Panc1 (cell line): ENCODE data around the gene INPP5D. TPM values are rescaled to one million over a fixed set of nuclear protein-coding genes. Genes with fewer than 3 reads are reported as not detected.
"Not testable (repeated sequence)": the region's sequence is repeated elsewhere in the genome, so short reads cannot be mapped to it uniquely, and the experiment has no call there.

ENCODE experiments used
- ATAC-seq: fragments of 200-7000 bp; cut with Tn5 transposase; 2 replicates; pipeline ENCODE4 v1.9.1; 2020; ENCODE audit warnings: mild to moderate bottlenecking, moderate library complexity
- BruUV-seq: library from RNA; stranded (reverse); fragments of 400-500 nt; replicated peaks from 2 replicates; lab custom pipeline; 2021; lab: Mats Ljungman, UMichigan
- CTCF ChIA-PET: fragments of 300-600 bp; sonication (Branson Sonifier 250); formaldehyde crosslinking; loops from one replicate; lab custom pipeline; 2022; ENCODE audit warnings: antibody characterized with exemption; lab: Charles Lee
- POLR2A ChIA-PET: fragments of 300-600 bp; sonication (Branson Sonifier 250); formaldehyde crosslinking; loops from one replicate; lab custom pipeline; 2022; ENCODE audit warnings: antibody characterized with exemption; lab: Charles Lee
- DNase-seq: peaks from one replicate; pipeline ENCODE4 v3.0.0-alpha.2; 2010; ENCODE audit warnings: low read depth, low spot score
- H3K27ac ChIP-seq: 2 replicates; pipeline ENCODE4 v1.5.1; 2011; ENCODE audit warnings: mild to moderate bottlenecking, low read length, inconsistent platforms
- H3K27me3 ChIP-seq: fragments of 200-500 bp; sonication (Bioruptor generic); 2 replicates; pipeline ENCODE4 v1.6.0; 2014; ENCODE audit warnings: low read length, inconsistent platforms; ENCODE audit not compliant: control insufficient read depth, insufficient read depth
- H3K36me3 ChIP-seq: fragments of 200-500 bp; sonication (Bioruptor generic); 2 replicates; pipeline ENCODE4 v1.5.1; 2014; ENCODE audit warnings: inconsistent platforms, mild to moderate bottlenecking, low read length, moderate library complexity; ENCODE audit not compliant: control insufficient read depth, insufficient read depth
- H3K4me1 ChIP-seq: 2 replicates; pipeline ENCODE4 v1.5.1; 2011; ENCODE audit warnings: inconsistent platforms, mild to moderate bottlenecking, low read length, moderate library complexity; ENCODE audit not compliant: control insufficient read depth, insufficient read depth
- H3K4me3 ChIP-seq, 2 experiments: 2 replicates each; pipeline ENCODE4 v1.5.1; 2011 to 2012; ENCODE audit warnings: low read depth in 2 of 2, low read length in 2 of 2, mild to moderate bottlenecking in 2 of 2, inconsistent platforms in 1 of 2, moderate library complexity in 1 of 2
- H3K9me3 ChIP-seq: fragments of 200-500 bp; sonication (Bioruptor generic); 2 replicates; pipeline ENCODE4 v1.5.1; 2014; ENCODE audit warnings: low read depth, mild to moderate bottlenecking, inconsistent platforms, low read length, moderate library complexity; ENCODE audit not compliant: control insufficient read depth, insufficient read depth
- CTCF ChIP-seq: fragments of 450-650 bp; IDR thresholded peaks from 2 replicates; pipeline ENCODE4 v1.5.1; 2017; ENCODE audit warnings: mild to moderate bottlenecking
- POLR2AphosphoS5 ChIP-seq: IDR thresholded peaks from 2 replicates; pipeline ENCODE4 v1.6.1; 2012; ENCODE audit warnings: mild to moderate bottlenecking, low read depth, low read length, moderate library complexity
- REST ChIP-seq, 2 experiments: IDR thresholded peaks; 2 replicates each; pipeline ENCODE4 v1.6.1; 2011 to 2012; ENCODE audit warnings: low read depth in 2 of 2, control low read depth in 1 of 2, low read length in 1 of 2, mild to moderate bottlenecking in 1 of 2, moderate library complexity in 1 of 2; ENCODE audit not compliant: insufficient read depth in 1 of 2
- SIN3A ChIP-seq: IDR thresholded peaks from 2 replicates; pipeline ENCODE4 v1.6.1; 2012; ENCODE audit warnings: low read depth, mild to moderate bottlenecking, low read length, moderate library complexity, borderline replicate concordance; ENCODE audit not compliant: insufficient read depth
- TCF7L2 ChIP-seq: IDR thresholded peaks from 2 replicates; pipeline ENCODE4 v1.6.1; 2011; ENCODE audit warnings: mild to moderate bottlenecking, low read depth, low read length, inconsistent platforms
- in situ Hi-C: cut with HindIII; loops from 2 replicates; pipeline ENCODE4 v1.10.0; 2016; ENCODE audit warnings: low sequenced_read_pairs, low pct_unique_long_range_greater_than_20kb
- intact Hi-C: fragments of 100-400 bp; cut with micrococcal nuclease; formaldehyde crosslinking; loops from one replicate; pipeline ENCODE4 v1.10.0; 2022; ENCODE audit not compliant: unreplicated experiment
- total RNA-seq: library from RNA; stranded (reverse); gene quantifications from one replicate; pipeline ENCODE4 v1.2.1, GENCODE V29; 2021; ENCODE audit not compliant: unreplicated experiment

Gene INPP5D
- total RNA-seq, 1 experiment from 2014 or later = 0.39 TPM

- no TSS peak for BruUV-seq
- ChIA-PET CTCF (interaction anchor here (0.6 kb wide), 2 partner anchors 137 to 296 kb away, joined by 4 to 6 read pairs; no protein-coding TSS in a partner anchor), POLR2A (no interaction called here)
- Histone ChIP-seq H3K27me3 (no peaks in the 10 kb centered on the region), H3K9me3 (no peaks in the 10 kb centered on the region), H3K4me3 (no peak overlapping the region), H3K4me1 (peaks cover 5% of the 10 kb centered on the region), H3K36me3 (no peaks in the 10 kb centered on the region), H3K27ac (no peak overlapping the region)
- TF ChIP-seq CTCF = no peak
- TF ChIP-seq POLR2AphosphoS5 = no peak
- TF ChIP-seq TCF7L2 = no peak
- no peak for TF ChIP-seq SIN3A
- no peak for TF ChIP-seq REST (IDR thresholded peaks at IDR 0.05; ENCODE audit: insufficient read depth in 1 of 2, low read depth in 2 of 2, low read length in 1 of 2)
- no peak for DNase-seq
- in situ Hi-C loops = no loop called here
- no peak for ATAC-seq
- intact Hi-C loops = no loop called here
These were observed 4.5 kb downstream of the INPP5D start for GRCh38 chr2:233064530-233065199.

- BruUV-seq, in situ Hi-C loops: not testable (repeated sequence)
These were observed 5.1 kb downstream of the INPP5D start for GRCh38 chr2:233065200-233065589.

GRCh38 chr2:233065954-233066470 lies 5.9 kb downstream of the INPP5D start:
- no peaks in the 10 kb centered on the region for H3K27me3 ChIP-seq
- intact Hi-C loops = no loop called here
- DNase-seq (no peak), ATAC-seq (no peak)
- no TSS peak for BruUV-seq
- H3K36me3 ChIP-seq = no peaks in the 10 kb centered on the region
- peaks cover 5% of the 10 kb centered on the region for H3K4me1 ChIP-seq
- TF ChIP-seq SIN3A = no peak
- no peak overlapping the region for H3K27ac ChIP-seq
- CTCF ChIA-PET = interaction anchor here (0.9 kb wide), 1 partner anchor 12 kb away, joined by 3 read pairs; no protein-coding TSS in a partner anchor
- H3K9me3 ChIP-seq = no peaks in the 10 kb centered on the region
- in situ Hi-C loops = no loop called here
- POLR2A ChIA-PET = no interaction called here
- H3K4me3 ChIP-seq = no peak overlapping the region

More at GRCh38 chr2:233065200-233065589, 5.1 kb downstream of the INPP5D start:
- H3K27ac ChIP-seq, DNase-seq, H3K4me3 ChIP-seq, H3K9me3 ChIP-seq, H3K27me3 ChIP-seq, intact Hi-C loops, H3K4me1 ChIP-seq, ATAC-seq, POLR2A ChIA-PET, H3K36me3 ChIP-seq: not testable (repeated sequence)
- CTCF ChIA-PET = interaction anchor here (0.6 kb wide), 1 partner anchor 138 kb away, joined by 4 read pairs; no protein-coding TSS in a partner anchor
